Ecto neural progenitor cell (in vitro differentiated cells): ENCODE data around the gene RAB8A.
"Not testable (repeated sequence)": the region's sequence is repeated elsewhere in the genome, so short reads cannot be mapped to it uniquely, and the experiment has no call there.

ENCODE experiments used
- DNase-seq: peaks from one replicate; pipeline ENCODE4 v3.0.0-alpha.2; 2018; ENCODE audit warnings: low spot score

RAB8A gene

DNA sequence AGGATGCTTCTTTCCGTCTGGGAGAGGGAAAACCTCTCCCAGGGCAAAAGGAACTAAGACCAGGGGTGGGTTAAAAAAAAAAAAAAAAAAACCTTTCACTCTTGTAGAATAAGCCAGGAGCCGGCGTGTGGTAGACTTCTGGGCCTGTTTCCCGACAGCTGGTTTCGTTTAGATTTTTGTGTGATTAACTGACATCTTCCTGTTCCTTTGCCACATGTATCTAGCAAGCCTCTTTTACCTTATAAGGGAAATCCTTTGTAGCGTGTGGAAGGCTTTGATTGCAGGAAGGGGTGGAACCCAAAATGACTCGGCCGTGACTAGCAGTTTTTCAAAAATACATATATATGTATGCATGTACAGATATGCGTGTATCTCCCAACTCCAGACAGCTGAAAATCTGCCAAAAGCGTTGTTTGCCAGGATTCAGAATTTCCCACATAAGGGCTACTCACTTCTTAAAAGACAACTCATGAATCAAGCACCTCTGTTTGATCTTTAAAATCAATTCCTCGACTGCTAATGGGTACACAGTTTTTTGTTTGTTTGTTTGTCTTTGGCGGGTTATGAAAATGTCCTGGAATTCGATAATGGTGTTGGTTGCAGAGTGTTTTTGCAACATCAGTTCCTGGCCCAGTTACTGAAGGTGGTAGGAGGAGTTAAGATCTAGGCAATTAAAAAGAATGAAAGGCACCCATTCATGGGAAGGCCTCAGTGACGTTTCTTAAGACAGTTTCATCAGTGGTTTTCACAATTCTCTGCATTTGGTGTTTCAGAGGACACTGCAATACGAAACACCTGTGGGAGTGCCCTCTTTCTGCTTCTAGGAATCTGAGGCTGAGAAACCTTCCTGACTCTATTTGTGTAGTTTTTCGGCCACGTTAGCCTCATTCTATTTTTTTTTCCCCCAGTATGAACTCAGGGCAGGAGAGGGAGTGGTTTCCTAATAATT, 32.7 kb upstream of the RAB8A start:
- no peak for DNase-seq

DNA sequence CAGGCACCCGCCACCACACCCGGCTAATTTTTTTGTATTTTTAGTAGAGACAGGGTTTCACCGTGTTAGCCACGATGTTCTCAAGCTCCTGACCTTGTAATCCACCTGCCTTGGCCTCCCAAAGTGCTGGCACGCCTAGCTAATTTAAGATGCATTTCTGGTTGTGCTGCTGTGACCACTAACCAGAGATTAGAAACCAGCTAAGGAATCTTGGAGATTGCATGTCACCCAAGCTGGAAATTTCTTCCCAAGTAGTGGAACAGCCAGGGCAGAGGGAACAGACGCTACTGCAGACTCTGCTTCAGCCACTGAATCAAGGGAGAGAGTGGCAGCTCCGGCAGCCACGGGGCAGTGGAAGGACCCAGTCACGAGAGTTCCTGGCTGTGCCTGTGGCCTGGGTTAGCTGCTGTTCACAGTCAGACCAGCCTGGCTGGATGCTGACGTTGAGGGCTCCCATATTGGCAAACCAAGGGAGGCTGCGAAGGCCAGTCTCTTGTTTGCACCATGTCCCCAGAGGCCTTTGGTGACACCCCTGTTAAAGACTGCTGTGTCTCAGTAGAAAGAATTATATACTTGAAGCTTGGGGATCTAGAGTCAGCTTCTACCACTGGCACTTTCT, 27.5 kb upstream of the RAB8A start:
- DNase-seq = no peak

DNA sequence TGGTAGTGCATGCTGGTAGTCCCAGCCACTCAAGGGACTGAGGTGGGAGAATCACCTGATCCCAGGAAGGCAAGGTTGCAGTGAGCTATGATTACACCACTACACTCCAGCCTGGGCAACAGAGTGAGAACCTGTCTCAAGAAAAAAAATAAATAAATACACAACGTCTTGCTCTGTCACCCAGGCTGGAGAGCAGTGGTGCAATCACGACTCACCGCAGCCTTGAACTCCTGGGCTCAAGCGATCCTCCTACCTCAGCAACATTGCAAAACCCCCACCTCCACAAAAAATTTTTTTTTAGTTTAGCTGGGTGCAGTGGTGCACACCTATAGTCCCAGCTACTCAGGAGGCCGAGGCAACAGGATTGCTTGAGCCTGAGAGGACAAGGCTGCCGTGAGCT, 26.6 kb upstream of the RAB8A start:
- DNase-seq = no peak

DNA sequence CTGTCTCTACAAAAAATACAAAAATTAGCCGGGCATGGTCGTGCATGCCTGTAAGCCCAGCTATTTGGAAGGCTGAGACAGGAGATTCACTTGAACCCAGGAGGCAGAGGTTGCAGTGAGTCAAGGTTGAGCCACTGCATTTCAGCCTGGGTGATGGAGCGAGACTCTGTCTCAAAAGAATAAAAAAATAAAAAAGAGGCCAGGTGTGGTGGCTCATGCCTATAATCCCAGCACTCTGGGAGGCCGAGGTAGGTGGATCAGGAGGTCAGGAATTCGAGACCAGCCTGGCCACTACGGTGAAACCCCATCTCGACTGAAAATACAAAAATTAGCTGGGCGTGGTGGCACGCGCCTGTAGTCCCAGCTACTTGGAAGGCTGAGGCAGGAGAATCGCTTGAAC, 24.3 kb upstream of the RAB8A start:
- DNase-seq = not testable (repeated sequence)

DNA sequence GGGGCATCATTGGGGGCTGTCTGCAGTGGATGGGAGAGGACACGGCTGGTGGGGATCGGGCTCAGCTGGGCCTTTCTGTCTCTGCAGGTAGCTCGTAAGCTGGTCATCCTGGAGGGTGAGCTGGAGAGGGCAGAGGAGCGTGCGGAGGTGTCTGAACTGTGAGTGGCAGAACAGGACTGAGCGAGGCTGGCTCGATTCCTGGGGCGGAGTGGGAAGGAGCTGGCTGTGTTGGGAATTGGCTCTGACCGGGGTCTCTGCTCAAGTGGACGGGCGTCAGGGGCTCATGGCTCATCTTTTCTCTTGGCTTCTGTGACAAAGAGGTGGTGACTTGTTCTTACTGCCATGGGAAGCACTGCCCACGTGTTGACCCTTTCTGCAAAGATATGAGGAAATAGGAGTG, 23.7 kb upstream of the RAB8A start:
- no peak for DNase-seq

DNA sequence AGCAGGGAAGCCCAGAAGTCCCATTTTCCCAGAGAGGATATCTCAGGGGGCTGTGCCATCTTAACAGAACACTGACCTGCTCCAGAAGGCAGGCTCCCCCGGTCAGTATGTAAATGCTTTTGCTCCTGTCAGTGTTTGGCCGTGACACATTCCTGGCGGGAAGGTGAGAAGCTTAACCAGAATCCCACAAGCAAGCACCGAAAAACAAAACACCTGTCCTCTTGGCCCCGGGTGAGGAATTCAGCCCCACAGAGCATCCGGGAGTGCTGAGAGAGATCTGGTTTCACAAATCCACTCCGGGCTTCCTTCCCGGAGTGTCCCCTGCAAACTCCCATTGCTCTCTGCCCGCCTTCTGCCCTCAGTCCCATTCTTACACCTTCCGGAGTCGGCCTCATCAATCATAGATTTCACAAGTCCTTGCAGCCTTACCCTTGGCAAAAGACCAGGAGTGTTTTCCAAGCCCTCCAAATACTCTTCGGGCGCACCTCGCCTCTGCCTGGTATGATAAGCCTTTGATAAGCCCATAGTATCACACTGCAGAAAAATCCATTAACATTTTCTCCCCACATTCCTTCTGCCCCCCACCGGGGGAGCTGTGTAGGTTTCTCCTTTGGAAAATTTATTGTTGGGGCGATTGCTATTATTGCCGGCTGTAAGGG, 23.2 kb upstream of the RAB8A start:
- no peak for DNase-seq

DNA sequence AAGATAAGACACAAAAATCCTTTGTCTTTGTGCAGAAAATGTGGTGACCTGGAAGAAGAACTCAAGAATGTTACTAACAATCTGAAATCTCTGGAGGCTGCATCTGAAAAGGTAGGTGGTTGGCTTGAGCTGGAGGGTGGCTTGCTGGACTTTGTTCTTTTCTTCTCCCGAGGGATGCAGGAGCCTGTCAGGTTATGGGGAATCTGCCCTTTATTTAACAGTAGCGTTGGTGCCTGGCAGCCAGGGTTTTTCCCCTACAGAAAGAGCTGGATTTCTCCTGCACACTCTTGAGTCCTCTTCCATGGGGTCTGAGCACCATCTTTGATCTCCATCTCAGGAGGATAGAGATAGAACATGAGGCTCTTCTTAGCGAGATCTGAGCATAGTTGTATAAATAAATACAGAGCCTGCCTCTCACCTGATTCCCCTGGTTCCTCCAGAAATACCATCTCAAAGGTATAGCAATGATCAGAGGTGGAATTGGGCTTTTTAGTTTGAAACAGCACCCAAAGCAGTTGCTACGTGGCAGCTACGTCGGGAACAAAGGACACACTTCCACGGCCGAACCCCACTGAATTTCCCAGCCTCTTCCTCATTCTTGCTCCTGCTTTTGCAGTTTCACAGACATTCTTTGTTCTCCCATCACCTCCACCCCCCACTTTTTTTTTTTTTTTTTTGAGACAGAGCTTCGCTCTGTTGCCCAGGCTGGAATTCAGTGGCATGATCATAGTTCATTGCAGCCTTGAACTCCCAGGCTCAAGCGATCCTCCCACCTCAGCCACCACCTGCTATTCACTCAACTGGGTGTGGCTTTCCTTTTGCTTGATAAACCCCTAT, 22.5 kb upstream of the RAB8A start:
- no peak for DNase-seq

DNA sequence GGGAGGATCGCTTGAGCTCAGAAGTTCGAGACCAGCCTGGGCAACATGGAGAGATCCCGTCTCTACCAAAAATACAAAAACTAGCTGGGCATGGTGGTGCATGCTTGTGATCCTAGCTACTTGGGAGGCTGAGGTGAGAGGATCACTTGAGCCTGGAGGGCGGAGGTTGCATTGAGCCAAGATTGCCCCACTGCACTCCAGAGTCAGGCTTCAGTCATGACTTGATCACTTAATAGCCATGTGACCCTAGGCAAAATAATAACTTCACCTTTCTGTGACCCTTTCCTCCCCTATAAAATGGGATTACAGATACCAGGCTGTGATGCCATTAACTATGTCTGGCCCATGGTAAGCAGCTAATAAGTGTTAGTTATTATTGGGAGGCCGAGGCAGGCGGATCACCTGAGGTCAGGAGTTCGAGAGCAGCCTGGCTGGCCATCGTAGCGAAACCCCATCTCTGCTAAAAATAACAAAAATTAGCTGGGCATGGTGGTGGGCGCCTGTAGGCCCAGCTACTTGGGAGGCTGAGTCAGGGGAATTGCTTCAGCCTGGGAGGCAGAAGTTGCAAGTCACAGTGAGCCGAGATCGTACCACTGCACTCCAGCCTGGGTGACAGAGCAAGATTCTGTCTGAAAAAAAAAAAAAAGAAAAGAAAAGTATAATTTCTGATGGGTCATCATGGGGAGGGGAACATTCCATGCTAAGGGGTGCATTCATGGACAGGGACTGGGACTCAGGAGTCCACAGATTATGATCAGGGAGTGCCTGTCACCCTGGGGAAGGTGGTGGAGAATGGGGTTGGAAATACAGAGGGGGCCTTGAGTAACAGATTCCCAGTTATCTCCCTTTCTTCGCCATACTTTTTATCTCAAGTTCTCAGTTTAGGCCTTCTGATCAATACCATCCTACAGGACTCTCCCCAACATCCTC, 19.9 kb upstream of the RAB8A start:
- no peak for DNase-seq

DNA sequence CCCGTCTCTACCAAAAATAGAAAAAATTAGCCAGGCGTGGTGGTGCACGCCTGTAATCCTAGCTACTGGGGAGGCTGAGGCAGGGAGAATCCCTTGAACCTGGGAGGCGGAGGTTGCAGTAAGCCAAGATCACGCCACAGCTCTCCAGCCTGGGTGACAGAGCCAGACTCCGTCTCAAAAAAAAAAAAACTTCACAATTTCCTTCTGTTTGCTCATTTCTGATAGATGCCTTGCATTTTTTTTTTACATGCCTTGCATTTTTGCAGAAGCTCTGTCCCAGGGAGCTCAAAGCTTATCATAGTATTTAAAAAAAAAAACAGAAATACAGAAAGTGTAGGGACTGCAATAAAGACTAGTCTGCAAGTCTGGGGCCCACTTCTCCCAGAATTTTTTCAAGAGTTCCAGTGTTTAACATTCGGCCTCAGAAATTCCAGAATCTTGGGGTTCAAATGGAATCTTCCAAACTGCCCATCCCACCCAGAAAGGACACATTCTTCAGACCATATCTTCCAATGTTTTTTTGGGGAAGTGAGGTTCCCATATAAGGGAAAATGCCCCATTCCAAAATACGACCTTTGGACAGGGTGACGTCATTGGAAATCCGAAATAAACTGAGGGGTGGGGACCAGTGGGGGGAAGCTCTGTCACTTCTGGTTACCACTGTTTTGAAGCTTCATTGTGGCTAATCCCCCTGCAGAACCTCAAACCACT, 17.2 kb upstream of the RAB8A start:
- no peak for DNase-seq

DNA sequence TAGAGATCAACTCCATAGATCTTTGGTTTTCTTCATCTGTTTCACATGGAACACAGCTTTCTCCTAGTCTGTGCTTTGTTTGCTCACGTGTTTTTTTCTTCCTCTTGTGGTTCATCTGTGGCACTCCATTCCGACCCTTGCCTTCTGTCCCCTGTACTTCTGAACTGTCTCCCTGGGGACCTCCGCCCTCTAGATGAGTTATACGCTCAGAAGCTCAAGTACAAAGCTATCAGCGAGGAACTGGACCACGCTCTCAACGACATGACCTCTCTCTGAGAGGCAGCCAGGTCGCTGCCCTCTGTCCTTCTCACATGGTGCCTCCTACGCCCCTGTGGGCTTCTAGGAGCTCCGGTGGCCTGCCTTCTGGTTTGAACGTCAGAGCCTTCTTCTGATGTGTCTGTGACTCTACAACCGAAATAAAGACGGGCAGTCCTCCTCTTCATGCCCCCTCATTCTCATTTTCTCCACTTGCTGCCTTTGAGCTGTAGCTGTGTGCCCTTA, 16.6 kb upstream of the RAB8A start:
- no peak for DNase-seq

DNA sequence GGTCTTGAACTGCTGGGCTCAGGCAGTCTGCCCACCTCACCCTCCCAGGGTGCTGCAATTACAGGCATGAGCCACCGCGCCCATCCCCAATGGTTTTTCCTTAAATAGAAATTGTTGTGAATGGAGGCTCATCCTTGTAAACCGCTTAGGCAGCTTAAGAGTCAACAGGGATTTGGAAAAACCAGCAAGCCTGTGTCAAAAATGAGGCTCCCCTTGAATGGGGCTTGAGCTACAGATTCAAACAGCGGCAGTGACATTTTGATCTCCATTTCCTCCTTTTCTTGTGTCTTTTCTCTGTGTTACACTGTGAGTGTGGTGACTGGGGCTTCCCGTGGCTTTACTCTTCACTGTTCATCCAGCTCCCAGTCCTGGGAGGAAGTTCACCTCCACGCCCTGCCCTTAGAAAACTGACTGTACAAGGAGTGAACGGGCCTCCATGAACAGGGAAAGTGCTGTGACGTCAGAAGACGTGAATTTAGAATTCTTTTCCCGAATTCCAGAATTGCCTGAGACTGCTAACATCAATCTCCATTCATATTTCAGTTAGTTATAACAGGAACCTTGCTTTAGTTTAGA, 15.3 kb upstream of the RAB8A start:
- no peak for DNase-seq

DNA sequence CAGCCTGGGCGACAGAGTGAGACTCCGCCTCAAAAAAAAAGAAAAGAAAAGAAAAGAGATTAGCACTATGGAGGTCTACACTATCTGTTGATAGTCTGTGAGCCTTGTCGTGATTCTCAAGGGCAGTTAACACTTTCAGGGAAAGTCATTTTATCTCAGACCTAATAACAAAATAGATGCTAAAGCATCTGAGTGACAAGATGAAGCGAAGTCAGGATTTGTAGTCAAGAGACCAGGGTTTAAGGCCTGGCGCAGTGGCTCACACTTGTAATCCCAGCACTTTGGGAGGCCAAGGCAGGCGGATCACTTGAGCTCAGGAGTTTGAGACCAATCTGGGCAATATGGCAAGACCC, 13.3 kb upstream of the RAB8A start:
- no peak for DNase-seq

DNA sequence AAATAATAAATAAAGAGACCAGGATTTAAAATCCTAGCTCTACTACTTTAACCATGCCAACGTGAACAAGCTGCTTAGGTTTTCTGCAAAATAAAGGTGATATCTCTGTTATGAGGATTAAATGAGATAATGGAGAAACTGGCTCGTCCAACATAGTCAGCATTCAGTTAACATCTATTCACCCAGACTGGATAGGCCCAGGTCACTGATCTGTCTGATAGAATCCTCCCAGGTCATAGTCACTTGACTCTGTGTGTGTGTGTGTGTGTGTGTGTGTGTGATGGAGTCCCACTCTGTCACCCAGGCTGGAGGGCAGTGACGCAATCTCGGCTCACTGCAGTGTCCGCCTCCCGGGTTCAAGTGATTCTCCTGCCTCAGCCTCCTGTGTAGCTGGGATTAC, 12.9 kb upstream of the RAB8A start:
- no peak for DNase-seq

DNA sequence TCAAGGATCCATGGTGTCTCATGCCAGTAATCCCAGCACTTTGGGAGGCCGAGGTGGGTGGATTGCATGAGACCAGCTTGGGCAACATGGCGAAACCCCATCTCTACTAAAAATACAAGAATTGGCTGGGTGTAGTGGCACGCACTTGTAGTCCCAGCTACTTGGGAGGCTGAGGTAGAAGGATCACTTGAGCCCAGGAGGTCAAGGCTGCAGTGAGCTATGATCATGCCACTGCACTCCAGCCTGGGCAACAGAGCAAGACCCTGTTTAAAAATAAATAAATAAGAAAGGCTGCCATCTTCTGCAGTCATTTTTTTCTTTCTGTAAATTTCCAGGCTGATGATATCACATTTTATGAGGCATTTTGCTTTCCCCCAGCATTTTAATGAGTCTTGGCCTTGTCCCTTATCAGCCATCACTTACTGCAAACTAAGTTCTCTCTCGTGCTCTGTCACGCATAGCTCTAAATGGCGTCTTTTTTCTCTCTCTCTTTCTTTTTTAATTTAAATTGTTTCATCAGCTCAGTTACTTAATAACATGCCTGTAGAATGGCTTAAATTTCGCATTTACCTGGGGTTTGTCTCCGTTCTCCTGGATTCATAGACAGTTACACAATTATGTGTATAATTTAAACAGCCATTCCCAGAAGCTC, 12.2 kb upstream of the RAB8A start:
- not testable (repeated sequence) for DNase-seq

DNA sequence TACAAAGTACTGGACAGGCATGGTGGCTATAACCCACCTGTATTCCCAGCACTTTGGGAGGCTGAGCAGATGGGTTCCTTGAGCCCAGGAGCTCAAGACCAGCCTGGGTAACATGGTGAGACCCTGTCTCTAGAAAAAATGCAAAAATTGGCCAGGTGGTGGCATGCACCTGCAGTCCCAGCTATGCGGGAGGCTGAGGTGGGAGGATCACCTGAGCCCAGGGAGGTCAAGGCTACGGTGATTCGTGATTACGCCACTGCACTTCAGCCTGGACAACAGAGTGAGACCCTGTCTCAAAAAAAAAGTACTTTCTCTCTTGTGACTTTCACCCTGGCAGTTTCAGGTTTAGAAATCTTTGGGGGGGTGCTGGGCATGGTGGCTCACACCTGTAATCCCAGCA, 11.2 kb upstream of the RAB8A start:
- no peak for DNase-seq

DNA sequence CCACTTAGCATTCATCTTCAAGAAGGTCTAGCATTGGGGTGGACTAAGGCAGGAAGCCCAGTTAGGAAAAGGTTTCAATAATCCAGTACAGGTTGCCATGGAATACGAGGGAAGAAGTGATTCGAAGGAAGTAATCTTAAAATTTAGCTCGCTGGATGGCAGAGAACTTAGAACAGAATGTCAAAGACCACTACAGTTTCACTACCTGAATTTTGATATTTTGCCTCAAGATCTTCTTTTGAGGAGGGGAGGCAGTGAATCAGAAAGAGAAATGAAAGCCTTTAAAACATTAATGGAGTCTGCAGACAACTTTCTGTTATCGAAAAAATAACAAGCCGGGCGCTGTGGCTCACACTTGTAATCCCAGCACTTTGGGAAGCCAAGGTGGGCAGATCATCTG, 7.0 kb upstream of the RAB8A start:
- no peak for DNase-seq

DNA sequence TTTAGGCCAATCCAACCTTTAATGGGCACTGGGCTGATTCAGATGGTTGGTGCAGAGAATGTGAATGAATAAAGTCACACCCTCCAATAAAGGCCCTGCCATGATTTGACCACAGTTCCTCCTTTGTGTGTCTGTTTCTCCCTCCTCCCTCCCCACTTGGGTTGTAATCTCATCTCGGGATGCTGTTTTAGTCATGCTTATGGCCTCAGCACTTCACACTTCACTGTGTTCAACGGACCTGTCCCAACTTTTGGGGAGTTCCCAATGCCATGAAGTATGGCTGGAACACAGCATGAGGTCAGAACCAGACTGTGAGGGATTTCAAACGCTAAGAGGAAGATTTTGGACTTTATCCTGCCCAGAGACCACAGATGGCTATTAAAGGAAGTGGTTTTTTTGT, 5.6 kb upstream of the RAB8A start:
- no peak for DNase-seq

DNA sequence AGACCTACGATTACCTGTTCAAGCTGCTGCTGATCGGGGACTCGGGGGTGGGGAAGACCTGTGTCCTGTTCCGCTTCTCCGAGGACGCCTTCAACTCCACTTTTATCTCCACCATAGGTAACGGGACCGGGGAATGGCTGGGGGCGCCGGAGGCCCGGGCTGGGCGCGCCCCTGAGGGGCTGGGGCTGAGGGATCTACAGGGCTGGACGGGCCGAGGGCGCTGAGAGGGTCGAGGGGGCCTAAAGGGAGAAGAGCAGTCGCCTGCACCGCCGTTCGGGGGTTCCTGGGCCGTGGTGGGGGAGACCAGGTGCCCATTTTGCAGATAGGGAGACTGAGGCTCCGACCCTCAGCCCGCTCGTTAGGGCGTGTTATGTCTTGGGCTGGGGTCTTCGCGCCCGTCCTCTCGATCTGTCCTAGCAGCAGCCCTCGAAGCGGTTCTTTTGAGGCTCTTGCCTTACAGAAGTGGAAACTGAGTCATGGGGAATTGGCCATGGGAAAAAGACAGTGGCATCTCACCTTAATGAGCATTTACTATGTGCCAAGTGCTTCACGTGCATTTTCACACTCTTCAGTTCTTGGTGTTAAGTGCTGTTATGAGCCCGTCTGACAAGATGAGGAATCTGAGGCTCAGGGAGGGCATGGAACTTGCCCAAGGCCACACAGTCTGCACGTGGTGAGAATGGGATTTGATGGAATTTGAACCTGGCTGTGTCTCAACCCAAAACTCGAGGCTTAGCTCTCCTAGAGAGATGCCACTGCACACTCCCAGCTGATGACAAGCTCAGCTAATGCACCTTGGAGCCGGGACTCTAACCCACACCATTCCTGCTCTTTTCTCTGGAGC, 442 bp downstream of the RAB8A start:
- DNase-seq = no peak

DNA sequence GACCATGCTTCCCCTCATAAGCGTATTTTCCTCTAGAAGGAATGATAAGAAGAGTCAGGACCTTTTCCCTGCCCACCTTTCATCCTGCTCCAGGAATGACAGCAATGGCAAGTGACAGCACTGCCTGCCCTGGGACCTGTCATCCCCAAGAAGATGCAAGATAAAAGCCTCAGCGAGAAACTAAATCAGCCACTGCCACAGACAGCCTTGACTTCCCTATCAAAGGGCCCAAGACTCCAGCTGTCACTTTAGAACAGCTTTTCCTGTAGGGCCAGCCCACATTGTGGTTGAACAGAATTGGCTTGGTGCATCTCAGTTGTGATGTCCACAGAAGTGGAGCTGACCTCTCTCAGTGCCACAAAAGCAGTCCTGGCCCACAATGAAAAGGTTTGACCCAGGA, 1.1 kb downstream of the RAB8A start:
- no peak for DNase-seq
